Vagina (tissue), 2 donors: ENCODE results near the gene SLAMF7.

Experiments used
- CTCF ChIP-seq, 3 experiments: fragments of 450-650 bp in 2 of 3; fragments of 200-600 bp in 1 of 3; sonication (generic) in 1 of 3; IDR thresholded peaks; one replicate each; pipeline ENCODE4 v1.5.1; 2017 to 2019; ENCODE audit warnings: antibody characterized with exemption in 3 of 3, mild to moderate bottlenecking in 2 of 3, moderate library complexity in 2 of 3
- POLR2A ChIP-seq, 2 donors: fragments of 450-650 bp; IDR thresholded peaks; one replicate each; pipeline ENCODE4 v1.6.1; 2017; ENCODE audit warnings: antibody characterized with exemption in 2 of 2, mild to moderate bottlenecking in 2 of 2, moderate library complexity in 2 of 2
- POLR2AphosphoS5 ChIP-seq, 2 donors: sonication (generic); formaldehyde crosslinking; IDR thresholded peaks; one replicate each; pipeline ENCODE4 v1.9.0; 2017; ENCODE audit warnings: antibody characterized with exemption in 2 of 2, mild to moderate bottlenecking in 2 of 2, low read depth in 1 of 2; ENCODE audit not compliant: insufficient read depth in 1 of 2

- no peak for TF ChIP-seq CTCF (IDR thresholded peaks at IDR 0.05)
- no peak for TF ChIP-seq POLR2AphosphoS5 (IDR thresholded peaks at IDR 0.05; ENCODE audit: insufficient read depth in 1 of 2, low read depth in 1 of 2)
- TF ChIP-seq POLR2A (IDR thresholded peaks at IDR 0.05), result no peak
Observed at GRCh38 chr1:160731990-160732389, 7.1 kb upstream of the SLAMF7 start.
